Measurements from ENCODE around the gene PARP12.

Gene PARP12

GRCh38 chr7:139999516-139999915 lies 63.2 kb downstream of the PARP12 start:
- DNase-seq (ENCODE audit: extremely low read depth, insufficient read length) = no peak
- Histone ChIP-seq H3K36me3 (ENCODE audit: control insufficient read depth, insufficient read depth, low read length) (no peaks in the 10 kb centered on the region), H3K27me3 (replicated peaks; ENCODE audit: control insufficient read depth, insufficient read depth, low read length) (no peaks in the 10 kb centered on the region), H3K4me3 (replicated peaks; ENCODE audit: low read depth, low read length) (no peak overlapping the region)
- TF ChIP-seq, protein P1, sequence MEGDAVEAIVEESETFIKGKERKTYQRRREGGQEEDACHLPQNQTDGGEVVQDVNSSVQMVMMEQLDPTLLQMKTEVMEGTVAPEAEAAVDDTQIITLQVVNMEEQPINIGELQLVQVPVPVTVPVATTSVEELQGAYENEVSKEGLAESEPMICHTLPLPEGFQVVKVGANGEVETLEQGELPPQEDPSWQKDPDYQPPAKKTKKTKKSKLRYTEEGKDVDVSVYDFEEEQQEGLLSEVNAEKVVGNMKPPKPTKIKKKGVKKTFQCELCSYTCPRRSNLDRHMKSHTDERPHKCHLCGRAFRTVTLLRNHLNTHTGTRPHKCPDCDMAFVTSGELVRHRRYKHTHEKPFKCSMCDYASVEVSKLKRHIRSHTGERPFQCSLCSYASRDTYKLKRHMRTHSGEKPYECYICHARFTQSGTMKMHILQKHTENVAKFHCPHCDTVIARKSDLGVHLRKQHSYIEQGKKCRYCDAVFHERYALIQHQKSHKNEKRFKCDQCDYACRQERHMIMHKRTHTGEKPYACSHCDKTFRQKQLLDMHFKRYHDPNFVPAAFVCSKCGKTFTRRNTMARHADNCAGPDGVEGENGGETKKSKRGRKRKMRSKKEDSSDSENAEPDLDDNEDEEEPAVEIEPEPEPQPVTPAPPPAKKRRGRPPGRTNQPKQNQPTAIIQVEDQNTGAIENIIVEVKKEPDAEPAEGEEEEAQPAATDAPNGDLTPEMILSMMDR (IDR thresholded peaks at IDR 0.05; ENCODE audit: insufficient read depth, low read length, poor library complexity, severe bottlenecking) = no peak

GRCh38 chr7:139998572-139998971 lies 64.2 kb downstream of the PARP12 start:
- DNase-seq (ENCODE audit: extremely low read depth, insufficient read length) = no peak

DNA sequence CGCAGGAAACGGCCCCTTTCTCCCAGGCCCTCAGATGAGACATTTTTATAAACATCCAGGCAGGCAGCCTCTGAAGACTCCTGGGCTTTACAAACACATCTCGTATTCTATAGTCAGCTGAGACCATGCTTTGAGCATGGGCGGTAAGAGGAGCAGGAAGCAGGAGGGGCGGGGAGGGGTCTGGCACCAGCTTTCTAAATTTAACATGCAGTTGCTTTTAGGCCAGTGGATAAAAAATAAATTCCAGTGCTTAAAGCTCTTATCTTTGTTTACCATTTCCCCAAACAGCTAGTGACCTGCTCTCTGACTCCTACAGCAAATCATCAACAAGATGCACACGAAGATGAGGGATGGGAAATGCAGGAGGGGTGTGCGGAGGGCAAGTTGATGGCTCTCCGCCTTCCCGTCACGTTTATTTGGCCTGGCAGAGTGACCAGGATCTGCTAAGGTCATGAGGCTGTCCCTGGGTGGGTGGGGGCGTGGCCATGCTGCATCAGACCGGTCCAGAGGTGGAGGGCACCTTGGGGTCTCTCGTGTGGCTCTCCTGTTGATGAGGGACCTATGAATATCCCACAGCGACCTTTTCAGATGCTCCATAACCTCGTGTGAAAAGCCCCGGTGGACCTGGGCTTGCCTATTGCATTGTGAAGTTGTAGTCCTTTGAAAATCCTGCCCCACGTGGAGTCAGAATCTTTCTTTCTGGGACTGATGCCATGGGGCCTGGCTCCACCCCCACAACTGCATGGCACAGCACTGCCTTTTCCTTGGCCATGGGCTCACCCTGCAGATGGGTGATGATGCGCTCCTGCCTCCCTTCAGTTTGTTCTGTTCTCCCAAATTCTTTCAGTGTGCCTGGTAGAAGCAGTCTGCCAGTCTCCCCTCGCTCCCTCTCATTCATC lies 67.5 kb downstream of the PARP12 start:
- no peaks in the 10 kb centered on the region for H3K27me3 ChIP-seq (replicated peaks; ENCODE audit: control insufficient read depth, insufficient read depth, low read length)
- no peak overlapping the region for H3K4me3 ChIP-seq (replicated peaks; ENCODE audit: low read depth, low read length)
- no peak for DNase-seq (ENCODE audit: extremely low read depth, insufficient read length)
- H3K36me3 ChIP-seq (ENCODE audit: control insufficient read depth, insufficient read depth, low read length) = no peaks in the 10 kb centered on the region
- TF ChIP-seq, protein P1 (IDR thresholded peaks at IDR 0.05; ENCODE audit: insufficient read depth, low read length, poor library complexity, severe bottlenecking) = no peak

More at GRCh38 chr7:139998572-139998971, 64.2 kb downstream of the PARP12 start:
- Histone ChIP-seq H3K27me3 (replicated peaks; ENCODE audit: control insufficient read depth, insufficient read depth, low read length) (no peaks in the 10 kb centered on the region), H3K4me3 (replicated peaks; ENCODE audit: low read depth, low read length) (no peak overlapping the region), H3K36me3 (ENCODE audit: control insufficient read depth, insufficient read depth, low read length) (no peaks in the 10 kb centered on the region)
- TF ChIP-seq, protein P1 (IDR thresholded peaks at IDR 0.05; ENCODE audit: insufficient read depth, low read length, poor library complexity, severe bottlenecking) = no peak

DNA sequence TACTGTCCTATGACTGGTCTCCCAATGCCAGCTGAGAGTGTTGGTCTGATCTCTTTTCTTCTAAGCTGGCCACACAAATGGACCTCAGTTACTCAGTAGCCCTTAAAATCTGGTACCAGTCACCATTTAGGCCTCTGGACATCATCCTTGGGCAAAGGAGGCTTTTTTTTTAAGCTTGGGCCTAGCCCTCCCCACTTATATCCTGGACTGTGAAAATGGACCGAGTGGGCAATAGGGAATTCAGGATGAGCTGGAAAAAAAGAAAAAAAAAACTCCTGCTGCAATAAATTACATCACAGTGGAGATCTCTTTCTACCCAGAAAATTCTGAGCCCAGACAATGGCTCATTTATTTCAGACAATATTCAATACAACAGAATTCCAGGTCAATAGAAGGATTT lies 68.4 kb downstream of the PARP12 start:
- Histone ChIP-seq H3K27me3 (replicated peaks; ENCODE audit: control insufficient read depth, insufficient read depth, low read length) (no peaks in the 10 kb centered on the region), H3K36me3 (ENCODE audit: control insufficient read depth, insufficient read depth, low read length) (no peaks in the 10 kb centered on the region), H3K4me3 (replicated peaks; ENCODE audit: low read depth, low read length) (no peak overlapping the region)
- TF ChIP-seq, protein P1 (IDR thresholded peaks at IDR 0.05; ENCODE audit: insufficient read depth, low read length, poor library complexity, severe bottlenecking) = no peak
- no peak for DNase-seq (ENCODE audit: extremely low read depth, insufficient read length)

DNA sequence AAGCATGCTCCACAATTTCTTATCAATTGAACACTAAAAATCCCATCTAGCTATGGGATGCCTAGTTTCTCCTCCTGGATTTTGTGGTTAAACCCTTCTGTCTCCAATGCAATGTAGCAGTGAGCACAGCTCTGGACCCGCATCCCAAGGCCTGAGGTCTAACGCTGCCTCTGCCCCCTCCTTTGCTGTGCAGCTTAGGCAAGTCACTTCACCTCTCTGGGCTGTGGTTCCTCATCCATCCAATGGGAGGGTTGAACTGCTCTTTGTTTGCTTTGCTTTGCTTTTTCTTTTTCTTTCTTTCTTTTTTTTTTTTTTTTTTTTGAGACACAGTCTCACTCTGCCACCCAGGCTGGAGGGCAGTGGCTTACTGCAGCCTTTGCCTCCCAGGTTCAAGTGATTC lies 69.2 kb downstream of the PARP12 start:
- TF ChIP-seq, protein P1 (IDR thresholded peaks at IDR 0.05; ENCODE audit: insufficient read depth, low read length, poor library complexity, severe bottlenecking) = no peak
- no peaks in the 10 kb centered on the region for H3K36me3 ChIP-seq (ENCODE audit: control insufficient read depth, insufficient read depth, low read length)
- no peak overlapping the region for H3K4me3 ChIP-seq (replicated peaks; ENCODE audit: low read depth, low read length)
- no peaks in the 10 kb centered on the region for H3K27me3 ChIP-seq (replicated peaks; ENCODE audit: control insufficient read depth, insufficient read depth, low read length)
- DNase-seq (ENCODE audit: extremely low read depth, insufficient read length) = no peak
